ENCODE results near the gene KCNH1. TPM values are rescaled to one million over a fixed set of nuclear protein-coding genes. Genes with fewer than 3 reads are reported as not detected.
A peak's percentile ranks its signal among the peaks of the same experiment; 100 is the strongest.

Gene KCNH1
- polyA plus RNA-seq, 1 donor, result 0.25 TPM

- no peaks in the 10 kb centered on the region for H3K27me3 ChIP-seq (ENCODE audit: control insufficient read depth, insufficient read depth, low read length)
- no peaks in the 10 kb centered on the region for H3K4me1 ChIP-seq (ENCODE audit: control insufficient read depth, insufficient read depth, low read length)
- no peak for DNase-seq
- no peak overlapping the region for H3K27ac ChIP-seq (ENCODE audit: low read length)
- H3K36me3 ChIP-seq (ENCODE audit: control insufficient read depth, insufficient read depth, low read length), result no peaks in the 10 kb centered on the region
- no peaks in the 10 kb centered on the region for H3K9me3 ChIP-seq (ENCODE audit: control insufficient read depth, low read depth, low read length)
- 100% methylated on average over 1 of the region's 1 CpG for WGBS (ENCODE audit: insufficient coverage, low lambda C conversion rate)
- H3K4me3 ChIP-seq (ENCODE audit: low read length), result no peak overlapping the region
These were observed 346.1 kb downstream of the KCNH1 start for GRCh38 chr1:210787800-210788199.

DNA sequence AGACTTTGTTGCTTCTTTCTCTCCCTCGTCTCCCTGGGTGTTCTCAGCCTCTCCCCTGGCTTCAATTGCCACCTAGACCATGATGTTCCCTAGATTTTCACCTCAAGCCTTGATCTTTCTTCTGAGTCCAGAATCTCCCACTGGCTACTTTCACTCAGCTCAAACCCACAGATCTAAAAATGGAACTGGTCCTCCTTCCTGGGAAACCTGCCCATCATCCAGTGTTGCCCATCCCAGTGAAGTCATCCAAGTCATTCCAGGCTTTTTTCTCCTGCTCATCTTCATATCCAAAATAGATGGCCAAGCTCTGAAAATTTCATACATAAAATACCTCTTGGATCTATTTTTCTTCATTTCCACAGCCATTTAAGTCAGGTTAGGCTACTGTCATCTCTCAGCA is 347.4 kb downstream of the KCNH1 start:
- Histone ChIP-seq H3K27ac (ENCODE audit: low read length) (no peak overlapping the region), H3K36me3 (ENCODE audit: control insufficient read depth, insufficient read depth, low read length) (no peaks in the 10 kb centered on the region), H3K9me3 (ENCODE audit: control insufficient read depth, low read depth, low read length) (no peaks in the 10 kb centered on the region), H3K4me3 (ENCODE audit: low read length) (no peak overlapping the region), H3K27me3 (ENCODE audit: control insufficient read depth, insufficient read depth, low read length) (no peaks in the 10 kb centered on the region), H3K4me1 (ENCODE audit: control insufficient read depth, insufficient read depth, low read length) (no peaks in the 10 kb centered on the region)
- DNase-seq, result no peak
- WGBS (ENCODE audit: insufficient coverage, low lambda C conversion rate), result no CpG with 5 or more reads among the region's 1 CpG

DNA sequence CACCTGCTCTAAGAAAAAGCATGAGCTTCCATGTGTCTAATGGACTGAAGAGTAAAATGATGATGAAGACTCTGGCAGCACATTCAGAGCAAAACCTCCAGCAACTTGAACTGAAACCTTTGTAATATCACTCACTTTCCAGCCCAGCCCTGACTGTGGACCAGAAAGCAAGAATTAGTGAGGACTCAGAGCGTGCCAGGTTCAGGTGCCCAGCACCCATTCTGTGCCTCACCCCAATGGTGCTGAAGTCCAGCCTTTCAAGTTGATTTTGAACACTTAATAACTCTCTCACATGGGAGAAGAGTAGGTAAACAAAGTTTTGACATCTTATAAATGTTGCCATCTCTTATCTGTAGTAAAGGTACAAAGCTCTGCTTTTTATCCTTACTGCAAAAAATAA is 350.0 kb downstream of the KCNH1 start:
- no peaks in the 10 kb centered on the region for H3K36me3 ChIP-seq (ENCODE audit: control insufficient read depth, insufficient read depth, low read length)
- peak in 1 of 2 donors; percentile 7 for DNase-seq
- no peaks in the 10 kb centered on the region for H3K4me1 ChIP-seq (ENCODE audit: control insufficient read depth, insufficient read depth, low read length)
- no peaks in the 10 kb centered on the region for H3K9me3 ChIP-seq (ENCODE audit: control insufficient read depth, low read depth, low read length)
- no peak overlapping the region for H3K4me3 ChIP-seq (ENCODE audit: low read length)
- no CpG with 5 or more reads among the region's 1 CpG for WGBS (ENCODE audit: insufficient coverage, low lambda C conversion rate)
- H3K27me3 ChIP-seq (ENCODE audit: control insufficient read depth, insufficient read depth, low read length), result no peaks in the 10 kb centered on the region
- H3K27ac ChIP-seq (ENCODE audit: low read length), result no peak overlapping the region

DNA sequence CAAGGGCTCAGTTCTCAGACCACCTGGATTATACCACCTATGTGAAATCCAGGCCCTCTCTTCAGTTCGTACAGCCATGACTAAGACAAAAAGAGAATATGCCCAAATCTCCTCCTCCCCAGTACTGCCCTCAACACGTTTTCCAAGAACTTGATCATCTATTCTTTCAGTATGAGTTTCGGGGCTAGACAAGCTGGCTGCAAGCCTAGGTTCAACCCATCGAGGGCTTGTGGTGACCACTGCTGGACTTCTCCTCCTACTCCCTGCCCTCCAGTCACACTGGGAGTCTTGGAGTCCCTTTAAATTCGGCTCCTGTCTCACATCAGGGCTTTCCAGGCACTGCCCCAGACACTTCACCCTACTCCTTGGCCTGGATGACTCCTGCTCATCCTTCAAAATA is 352.3 kb downstream of the KCNH1 start:
- H3K4me3 ChIP-seq (ENCODE audit: low read length), result no peak overlapping the region
- no peak overlapping the region for H3K27ac ChIP-seq (ENCODE audit: low read length)
- H3K36me3 ChIP-seq (ENCODE audit: control insufficient read depth, insufficient read depth, low read length), result no peaks in the 10 kb centered on the region
- H3K27me3 ChIP-seq (ENCODE audit: control insufficient read depth, insufficient read depth, low read length), result no peaks in the 10 kb centered on the region
- H3K4me1 ChIP-seq (ENCODE audit: control insufficient read depth, insufficient read depth, low read length), result no peaks in the 10 kb centered on the region
- DNase-seq, result no peak
- no CpG with 5 or more reads among the region's 5 CpGs for whole genome bisulfite sequencing (ENCODE audit: insufficient coverage, low lambda C conversion rate)
- no peaks in the 10 kb centered on the region for H3K9me3 ChIP-seq (ENCODE audit: control insufficient read depth, low read depth, low read length)

DNA sequence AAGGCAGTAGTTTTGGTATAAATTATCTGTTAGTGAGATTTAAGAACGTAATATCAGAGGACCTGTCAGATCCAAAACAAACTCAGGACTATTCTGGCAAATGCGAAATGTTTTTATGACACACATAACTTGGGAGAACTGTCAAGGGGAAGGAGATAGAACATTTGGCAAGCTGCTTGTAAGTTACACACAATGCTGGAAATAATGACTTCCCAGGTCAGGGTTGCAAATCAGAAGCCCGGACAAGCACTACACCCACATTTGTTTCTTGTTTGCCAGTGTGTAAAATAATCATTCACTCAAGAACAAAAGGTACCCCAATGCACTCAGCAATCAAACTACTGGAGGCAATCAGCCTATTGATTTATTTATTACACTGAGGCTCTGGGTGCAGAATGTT is 354.7 kb downstream of the KCNH1 start:
- Histone ChIP-seq H3K4me3 (ENCODE audit: low read length) (no peak overlapping the region), H3K27me3 (ENCODE audit: control insufficient read depth, insufficient read depth, low read length) (no peaks in the 10 kb centered on the region), H3K36me3 (ENCODE audit: control insufficient read depth, insufficient read depth, low read length) (no peaks in the 10 kb centered on the region), H3K9me3 (ENCODE audit: control insufficient read depth, low read depth, low read length) (no peaks in the 10 kb centered on the region), H3K27ac (ENCODE audit: low read length) (no peak overlapping the region), H3K4me1 (ENCODE audit: control insufficient read depth, insufficient read depth, low read length) (no peaks in the 10 kb centered on the region)
- WGBS (ENCODE audit: insufficient coverage, low lambda C conversion rate), result 60% methylated on average over 1 of the region's 3 CpGs
- DNase-seq, result no peak

GRCh38 chr1:210777914-210778313 is 356.0 kb downstream of the KCNH1 start:
- Histone ChIP-seq H3K4me3 (ENCODE audit: low read length) (no peak overlapping the region), H3K9me3 (ENCODE audit: control insufficient read depth, low read depth, low read length) (no peaks in the 10 kb centered on the region), H3K4me1 (ENCODE audit: control insufficient read depth, insufficient read depth, low read length) (no peaks in the 10 kb centered on the region), H3K27me3 (ENCODE audit: control insufficient read depth, insufficient read depth, low read length) (no peaks in the 10 kb centered on the region), H3K36me3 (ENCODE audit: control insufficient read depth, insufficient read depth, low read length) (no peaks in the 10 kb centered on the region), H3K27ac (ENCODE audit: low read length) (no peak overlapping the region)
- no peak for DNase-seq
- no CpG with 5 or more reads among the region's 2 CpGs for WGBS (ENCODE audit: insufficient coverage, low lambda C conversion rate)

DNA sequence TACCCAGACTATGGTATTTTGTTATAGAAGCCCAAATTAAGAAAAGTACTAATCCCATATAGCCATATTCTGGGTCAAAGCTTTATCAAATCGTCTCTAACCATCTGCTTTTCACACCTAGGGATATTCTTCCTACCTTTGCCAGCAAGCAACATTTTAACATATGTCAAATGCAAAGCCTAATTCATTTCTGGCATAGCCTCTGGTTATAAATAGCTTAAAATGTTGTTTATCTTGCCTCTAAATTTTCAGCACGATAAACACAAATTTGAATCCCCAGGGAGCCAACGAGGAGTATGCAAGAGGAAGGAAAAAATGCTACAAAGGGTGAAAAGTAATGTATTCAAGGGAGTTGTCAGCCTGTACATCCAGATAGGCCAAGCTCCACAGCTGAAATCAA is 357.2 kb downstream of the KCNH1 start:
- no peaks in the 10 kb centered on the region for H3K36me3 ChIP-seq (ENCODE audit: control insufficient read depth, insufficient read depth, low read length)
- DNase-seq, result no peak
- no peaks in the 10 kb centered on the region for H3K27me3 ChIP-seq (ENCODE audit: control insufficient read depth, insufficient read depth, low read length)
- no peak overlapping the region for H3K27ac ChIP-seq (ENCODE audit: low read length)
- H3K9me3 ChIP-seq (ENCODE audit: control insufficient read depth, low read depth, low read length), result no peaks in the 10 kb centered on the region
- H3K4me1 ChIP-seq (ENCODE audit: control insufficient read depth, insufficient read depth, low read length), result no peaks in the 10 kb centered on the region
- 64% methylated on average over 2 of the region's 3 CpGs for WGBS (ENCODE audit: insufficient coverage, low lambda C conversion rate)
- no peak overlapping the region for H3K4me3 ChIP-seq (ENCODE audit: low read length)

- H3K4me1 ChIP-seq (ENCODE audit: control insufficient read depth, insufficient read depth, low read length), result no peaks in the 10 kb centered on the region
- 100% methylated on average over 1 of the region's 6 CpGs for WGBS (ENCODE audit: insufficient coverage, low lambda C conversion rate)
- no peaks in the 10 kb centered on the region for H3K36me3 ChIP-seq (ENCODE audit: control insufficient read depth, insufficient read depth, low read length)
- no peak overlapping the region for H3K4me3 ChIP-seq (ENCODE audit: low read length)
- H3K27me3 ChIP-seq (ENCODE audit: control insufficient read depth, insufficient read depth, low read length), result no peaks in the 10 kb centered on the region
- DNase-seq, result no peak
- no peaks in the 10 kb centered on the region for H3K9me3 ChIP-seq (ENCODE audit: control insufficient read depth, low read depth, low read length)
- no peak overlapping the region for H3K27ac ChIP-seq (ENCODE audit: low read length)
These were observed 358.7 kb downstream of the KCNH1 start for GRCh38 chr1:210775289-210775688.

GRCh38 chr1:210773450-210773849 is 360.5 kb downstream of the KCNH1 start:
- WGBS (ENCODE audit: insufficient coverage, low lambda C conversion rate), result 71% methylated on average over 1 of the region's 2 CpGs
- Histone ChIP-seq H3K4me3 (ENCODE audit: low read length) (no peak overlapping the region), H3K36me3 (ENCODE audit: control insufficient read depth, insufficient read depth, low read length) (no peaks in the 10 kb centered on the region), H3K27me3 (ENCODE audit: control insufficient read depth, insufficient read depth, low read length) (no peaks in the 10 kb centered on the region), H3K4me1 (ENCODE audit: control insufficient read depth, insufficient read depth, low read length) (no peaks in the 10 kb centered on the region), H3K9me3 (ENCODE audit: control insufficient read depth, low read depth, low read length) (no peaks in the 10 kb centered on the region), H3K27ac (ENCODE audit: low read length) (no peak overlapping the region)
- DNase-seq, result no peak

DNA sequence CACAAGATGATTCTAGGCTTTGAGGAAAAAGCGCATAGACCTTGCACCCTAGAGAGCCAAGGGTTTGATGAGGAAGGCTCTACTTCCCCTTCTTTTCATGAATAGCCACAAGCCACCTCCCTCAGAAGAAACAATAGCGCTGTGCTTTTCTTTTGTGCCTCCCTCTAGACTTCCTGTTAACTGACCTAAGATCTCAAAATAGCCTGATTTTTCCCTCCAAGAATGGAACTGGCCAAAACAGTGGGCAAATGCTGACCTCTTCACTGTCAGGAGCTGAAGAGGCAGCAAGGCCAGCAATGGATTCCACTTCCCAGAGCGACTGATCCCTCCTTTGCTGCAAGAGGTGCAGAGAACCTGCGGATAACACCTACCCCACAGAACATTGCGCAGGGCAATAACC is 362.8 kb downstream of the KCNH1 start:
- Histone ChIP-seq H3K4me3 (ENCODE audit: low read length) (no peak overlapping the region), H3K27ac (ENCODE audit: low read length) (no peak overlapping the region), H3K4me1 (ENCODE audit: control insufficient read depth, insufficient read depth, low read length) (no peaks in the 10 kb centered on the region), H3K36me3 (ENCODE audit: control insufficient read depth, insufficient read depth, low read length) (no peaks in the 10 kb centered on the region), H3K9me3 (ENCODE audit: control insufficient read depth, low read depth, low read length) (no peaks in the 10 kb centered on the region), H3K27me3 (ENCODE audit: control insufficient read depth, insufficient read depth, low read length) (no peaks in the 10 kb centered on the region)
- WGBS (ENCODE audit: insufficient coverage, low lambda C conversion rate), result no CpG with 5 or more reads among the region's 5 CpGs
- peak in 1 of 2 donors; percentile 4 for DNase-seq

GRCh38 chr1:210770396-210770984 is 363.5 kb downstream of the KCNH1 start:
- WGBS (ENCODE audit: insufficient coverage, low lambda C conversion rate), result no CpG with 5 or more reads among the region's 9 CpGs
- Histone ChIP-seq H3K9me3 (ENCODE audit: control insufficient read depth, low read depth, low read length) (no peaks in the 10 kb centered on the region), H3K36me3 (ENCODE audit: control insufficient read depth, insufficient read depth, low read length) (no peaks in the 10 kb centered on the region), H3K27ac (ENCODE audit: low read length) (no peak overlapping the region), H3K4me3 (ENCODE audit: low read length) (no peak overlapping the region), H3K27me3 (ENCODE audit: control insufficient read depth, insufficient read depth, low read length) (no peaks in the 10 kb centered on the region), H3K4me1 (ENCODE audit: control insufficient read depth, insufficient read depth, low read length) (no peaks in the 10 kb centered on the region)
- no peak for DNase-seq

All from large intestine (tissue), 3 donors.